ENCODE measurements around the gene HIGD1B. TPM values are rescaled to one million over a fixed set of nuclear protein-coding genes. Genes with fewer than 3 reads are reported as not detected.

HIGD1B gene
- total and polyA plus RNA-seq, 2 donors (not counting 1 experiment from before 2014, with no cell fraction given), result not detected

DNA sequence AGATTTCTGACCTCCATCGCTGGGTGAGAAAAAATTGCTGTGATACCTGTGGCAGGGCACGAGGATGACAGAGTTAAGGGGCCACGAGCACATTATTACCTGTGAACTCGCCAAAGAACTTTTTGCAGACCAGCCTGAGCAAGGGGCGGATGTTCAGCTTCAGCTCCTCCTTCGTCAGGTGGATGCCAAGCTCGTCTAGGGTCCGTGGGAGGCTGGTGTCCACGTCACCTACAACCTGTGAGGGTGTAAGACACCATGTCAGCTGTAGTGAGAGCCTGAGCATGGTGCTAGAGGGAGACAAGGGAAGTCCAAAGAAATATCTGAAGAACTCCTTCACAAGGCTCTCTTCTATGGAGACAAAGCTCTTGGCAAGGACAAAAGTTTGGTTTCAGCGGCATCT, 17.1 kb downstream of the HIGD1B start:
- H3K27ac Mint-ChIP-seq, result no peak overlapping the region
- Histone ChIP-seq H3K4me3 (ENCODE audit: control extremely low read depth in 1 of 5, extremely low read depth in 1 of 5, insufficient read depth in 1 of 5, low read depth in 2 of 5, low read length in 4 of 5) (no peak overlapping the region), H3K4me1 (ENCODE audit: control insufficient read depth in 2 of 2, insufficient read depth in 2 of 2, low read length in 2 of 2) (no peaks in the 10 kb centered on the region), H3K9me3 (ENCODE audit: control extremely low read depth in 1 of 3, control insufficient read depth in 2 of 3, insufficient read depth in 1 of 3, low read length in 2 of 3) (no peaks in the 10 kb centered on the region), H3K9ac (ENCODE audit: low read length) (no peak overlapping the region), H3K27me3 (replicated peaks in 1 of 4; ENCODE audit: control extremely low read depth in 1 of 4, control insufficient read depth in 3 of 4, insufficient read depth in 4 of 4, low read length in 3 of 4) (no peaks in the 10 kb centered on the region), H2AFZ (ENCODE audit: insufficient read depth, low read depth, low read length, poor library complexity, severe bottlenecking) (no peak overlapping the region), H3K79me2 (ENCODE audit: control insufficient read depth, insufficient read depth, low read length) (no peaks in the 10 kb centered on the region), H3K36me3 (replicated peaks in 1 of 2; ENCODE audit: control extremely low read depth in 1 of 2, control insufficient read depth in 1 of 2, extremely low read depth in 1 of 2, insufficient read depth in 2 of 2, low read length in 1 of 2) (peaks cover 6 to 82% of the 10 kb centered on the region in 2 experiments), H4K20me1 (ENCODE audit: control insufficient read depth, insufficient read depth, low read length, poor library complexity, severe bottlenecking) (peaks cover 5% of the 10 kb centered on the region), H3K27ac (ENCODE audit: low read length in 2 of 2) (no peak overlapping the region), H3K4me2 (replicated peaks; ENCODE audit: low read depth, low read length, poor library complexity, severe bottlenecking) (no peak overlapping the region)
- POLR2A ChIA-PET, result no interaction called here
- CTCF ChIA-PET, result interaction anchor here (0.8 to 9.7 kb wide), 15 partner anchors 8 to 331 kb away, joined by 3 to 208 read pairs (median 4); partner anchors contain the start of gene EFTUD2
- TF ChIP-seq, protein P1, sequence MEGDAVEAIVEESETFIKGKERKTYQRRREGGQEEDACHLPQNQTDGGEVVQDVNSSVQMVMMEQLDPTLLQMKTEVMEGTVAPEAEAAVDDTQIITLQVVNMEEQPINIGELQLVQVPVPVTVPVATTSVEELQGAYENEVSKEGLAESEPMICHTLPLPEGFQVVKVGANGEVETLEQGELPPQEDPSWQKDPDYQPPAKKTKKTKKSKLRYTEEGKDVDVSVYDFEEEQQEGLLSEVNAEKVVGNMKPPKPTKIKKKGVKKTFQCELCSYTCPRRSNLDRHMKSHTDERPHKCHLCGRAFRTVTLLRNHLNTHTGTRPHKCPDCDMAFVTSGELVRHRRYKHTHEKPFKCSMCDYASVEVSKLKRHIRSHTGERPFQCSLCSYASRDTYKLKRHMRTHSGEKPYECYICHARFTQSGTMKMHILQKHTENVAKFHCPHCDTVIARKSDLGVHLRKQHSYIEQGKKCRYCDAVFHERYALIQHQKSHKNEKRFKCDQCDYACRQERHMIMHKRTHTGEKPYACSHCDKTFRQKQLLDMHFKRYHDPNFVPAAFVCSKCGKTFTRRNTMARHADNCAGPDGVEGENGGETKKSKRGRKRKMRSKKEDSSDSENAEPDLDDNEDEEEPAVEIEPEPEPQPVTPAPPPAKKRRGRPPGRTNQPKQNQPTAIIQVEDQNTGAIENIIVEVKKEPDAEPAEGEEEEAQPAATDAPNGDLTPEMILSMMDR (IDR thresholded peaks at IDR 0.05), result no peak
- no peak for TF ChIP-seq EZH2 (IDR thresholded peaks at IDR 0.05; ENCODE audit: borderline replicate concordance, insufficient read depth, low read depth, low read length, poor library complexity, severe bottlenecking)
- WGBS (ENCODE audit: insufficient coverage), result 83% methylated on average over 10 of the region's 10 CpGs
- H3K27me3 Mint-ChIP-seq, result no peaks in the 10 kb centered on the region
- intact Hi-C loops (cut with micrococcal nuclease), result loop anchor here (1.0 kb wide), 2 partner anchors 86 to 90 kb away; no protein-coding TSS in a partner anchor
- ATAC-seq (ENCODE audit: low read depth) (no peak), DNase-seq (no peak)
- no peaks in the 10 kb centered on the region for H3K9me3 Mint-ChIP-seq (ENCODE audit: insufficient read depth)
- no peak overlapping the region for H3K4me3 Mint-ChIP-seq
- no peaks in the 10 kb centered on the region for H3K4me1 Mint-ChIP-seq

DNA sequence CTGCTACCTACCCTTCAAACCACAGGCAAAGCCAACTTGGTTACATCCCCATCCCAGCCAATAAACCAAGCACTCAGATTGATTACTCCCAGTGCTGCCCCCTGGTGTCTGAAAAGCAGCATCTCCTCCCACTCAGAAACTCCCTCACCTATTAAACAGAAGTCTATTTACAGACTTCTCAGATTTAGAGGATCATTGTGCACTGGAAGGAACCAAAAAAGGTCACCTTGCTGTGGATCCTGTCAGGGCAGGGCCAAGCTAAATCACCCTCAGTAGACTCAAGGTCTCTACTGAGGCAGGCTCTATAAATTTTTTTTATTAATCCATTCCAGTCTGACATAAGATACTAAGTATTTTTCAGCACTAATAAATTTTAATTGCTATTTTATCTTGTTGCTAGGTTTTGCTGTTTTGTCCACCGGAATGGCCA, 17.6 kb downstream of the HIGD1B start:
- WGBS (ENCODE audit: insufficient coverage), result no CpG with 5 or more reads among the region's 1 CpG
- Histone ChIP-seq H3K9me3 (ENCODE audit: control extremely low read depth in 1 of 3, control insufficient read depth in 2 of 3, insufficient read depth in 1 of 3, low read length in 2 of 3) (no peaks in the 10 kb centered on the region), H2AFZ (ENCODE audit: insufficient read depth, low read depth, low read length, poor library complexity, severe bottlenecking) (no peak overlapping the region), H3K4me3 (ENCODE audit: control extremely low read depth in 1 of 5, extremely low read depth in 1 of 5, insufficient read depth in 1 of 5, low read depth in 2 of 5, low read length in 4 of 5) (no peak overlapping the region), H3K4me2 (replicated peaks; ENCODE audit: low read depth, low read length, poor library complexity, severe bottlenecking) (no peak overlapping the region), H3K27ac (ENCODE audit: low read length in 2 of 2) (no peak overlapping the region), H4K20me1 (ENCODE audit: control insufficient read depth, insufficient read depth, low read length, poor library complexity, severe bottlenecking) (peaks cover 5% of the 10 kb centered on the region), H3K36me3 (replicated peaks in 1 of 2; ENCODE audit: control extremely low read depth in 1 of 2, control insufficient read depth in 1 of 2, extremely low read depth in 1 of 2, insufficient read depth in 2 of 2, low read length in 1 of 2) (peaks cover 5 to 82% of the 10 kb centered on the region in 2 experiments), H3K27me3 (replicated peaks in 1 of 4; ENCODE audit: control extremely low read depth in 1 of 4, control insufficient read depth in 3 of 4, insufficient read depth in 4 of 4, low read length in 3 of 4) (no peaks in the 10 kb centered on the region), H3K4me1 (ENCODE audit: control insufficient read depth in 2 of 2, insufficient read depth in 2 of 2, low read length in 2 of 2) (no peaks in the 10 kb centered on the region), H3K9ac (ENCODE audit: low read length) (no peak overlapping the region), H3K79me2 (ENCODE audit: control insufficient read depth, insufficient read depth, low read length) (no peaks in the 10 kb centered on the region)
- intact Hi-C loops (cut with micrococcal nuclease), result loop anchor here (1.0 kb wide), 2 partner anchors 86 to 90 kb away; no protein-coding TSS in a partner anchor
- ATAC-seq (ENCODE audit: low read depth) (peak; percentile 60), DNase-seq (peak; percentile 80)
- H3K4me1 Mint-ChIP-seq, result no peaks in the 10 kb centered on the region
- ChIA-PET CTCF (interaction anchor here (0.8 to 9.7 kb wide), 17 partner anchors 8 to 332 kb away, joined by 3 to 208 read pairs (median 4); partner anchors contain the start of gene EFTUD2), POLR2A (no interaction called here)
- no peak overlapping the region for H3K27ac Mint-ChIP-seq
- no peak for TF ChIP-seq EZH2 (IDR thresholded peaks at IDR 0.05; ENCODE audit: borderline replicate concordance, insufficient read depth, low read depth, low read length, poor library complexity, severe bottlenecking)
- TF ChIP-seq, protein P1 (IDR thresholded peaks at IDR 0.05), result peak; percentile 95
- no peak overlapping the region for H3K4me3 Mint-ChIP-seq
- no peaks in the 10 kb centered on the region for H3K9me3 Mint-ChIP-seq (ENCODE audit: insufficient read depth)
- H3K27me3 Mint-ChIP-seq, result no peaks in the 10 kb centered on the region

All from B cell (primary cell).